Liver (tissue), 10 donors: ENCODE measurements around the gene MANBA. TPM values are rescaled to one million over a fixed set of nuclear protein-coding genes. Genes with fewer than 3 reads are reported as not detected.

Source experiments
- DNase-seq: peaks from one replicate; pipeline ENCODE4 v3.0.0-alpha.2; 2017; ENCODE audit warnings: low spot score
- H3K27ac ChIP-seq, 2 donors: one replicate each; pipeline ENCODE4 v1.7.0; 2013; ENCODE audit warnings: inconsistent platforms in 2 of 2, low read length in 2 of 2, control low read depth in 1 of 2, low read depth in 1 of 2, mild to moderate bottlenecking in 1 of 2
- H3K27me3 ChIP-seq, 4 donors: one replicate each; pipeline versions ENCODE4 v1.6.1 to v1.7.0; 2013; ENCODE audit warnings: low read length in 3 of 4, inconsistent platforms in 1 of 4, mild to moderate bottlenecking in 1 of 4, moderate library complexity in 1 of 4; ENCODE audit not compliant: control insufficient read depth in 4 of 4, insufficient read depth in 4 of 4
- H3K36me3 ChIP-seq, 4 donors: one replicate each; pipeline versions ENCODE4 v1.6.1 to v1.7.0; 2013; ENCODE audit warnings: low read length in 3 of 4, mild to moderate bottlenecking in 3 of 4, low read depth in 1 of 4, moderate library complexity in 1 of 4; ENCODE audit not compliant: control insufficient read depth in 4 of 4, insufficient read depth in 3 of 4
- H3K4me1 ChIP-seq, 4 donors: one replicate each; pipeline versions ENCODE4 v1.6.1 to v1.7.0; 2013; ENCODE audit warnings: low read length in 3 of 4, mild to moderate bottlenecking in 3 of 4, moderate library complexity in 1 of 4; ENCODE audit not compliant: control insufficient read depth in 4 of 4, insufficient read depth in 4 of 4
- H3K4me3 ChIP-seq, 3 donors: one replicate each; pipeline versions ENCODE4 v1.6.1 to v1.7.0; 2013; ENCODE audit warnings: low read length in 3 of 3, control low read depth in 1 of 3, low read depth in 1 of 3, mild to moderate bottlenecking in 1 of 3
- H3K9ac ChIP-seq, 2 donors: one replicate each; pipeline ENCODE4 v1.7.0; 2013; ENCODE audit warnings: low read length in 2 of 2, mild to moderate bottlenecking in 2 of 2, moderate library complexity in 2 of 2, control low read depth in 1 of 2, low read depth in 1 of 2
- H3K9me3 ChIP-seq, 4 donors: one replicate each; pipeline versions ENCODE4 v1.6.1 to v1.7.0; 2013; ENCODE audit warnings: low read length in 3 of 4; ENCODE audit not compliant: control insufficient read depth in 4 of 4
- ATF3 ChIP-seq: IDR thresholded peaks from 2 replicates; pipeline ENCODE4 v1.6.1; 2016; ENCODE audit warnings: antibody characterized with exemption
- CTCF ChIP-seq: fragments of 150-350 bp; IDR thresholded peaks from 2 replicates; pipeline ENCODE4 v1.5.1; 2017; ENCODE audit warnings: improper control_type of control experiment, low read depth, low read length; ENCODE audit not compliant: missing input control
- FOXA1 ChIP-seq: IDR thresholded peaks from 2 replicates; pipeline ENCODE4 v1.6.1; 2016; ENCODE audit warnings: antibody characterized with exemption
- HNF4A ChIP-seq, 2 donors: conservative IDR thresholded peaks; 2 replicates each; pipeline ENCODE4 v1.6.1; 2016; ENCODE audit warnings: antibody characterized with exemption in 2 of 2, mild to moderate bottlenecking in 2 of 2
- NR2F2 ChIP-seq: IDR thresholded peaks from 2 replicates; pipeline ENCODE4 v1.6.1; 2016; ENCODE audit warnings: antibody characterized with exemption
- WGBS: extraction: QIAGEN DNeasy Blood & Tissue Kit; methylation state at CpG from one replicate; pipeline ENCODE4 v1.1.7; 2013; 5-methylcytosine and 5-hydroxymethylcytosine counted together
- polyA plus RNA-seq, 2 donors: library from polyadenylated mRNA; stranded (reverse) in 1 of 2; unstranded in 1 of 2; fragments of 200-250 nt in 1 of 2; fragments of >200 nt in 1 of 2; fragmentation: Nextera tagmentation in 1 of 2; extraction: Ambion mirVana in 1 of 2; gene quantifications; one replicate each; pipeline versions ENCODE4 v1.2.1 to v1.2.3, GENCODE V29; 2013 to 2015
- small RNA-seq: library from RNA; depleted of rRNA; stranded (forward); fragments of <200 nt; gene quantifications from one replicate; pipeline ENCODE3, GENCODE V24; 2014
- total RNA-seq, 2 donors: library from RNA; depleted of rRNA; stranded (reverse); fragments of >200 nt; gene quantifications; one replicate each; pipeline ENCODE4 v1.2.3, GENCODE V29; 2014
- donor health status: healthy.
- donor health status: healthy.
- donor health status: healthy.
- donor health status: healthy.
- donor health status: healthy.

Gene MANBA
- total and polyA plus RNA-seq, 4 donors, result 7.1 to 24.2 (median 15.5) TPM

- Histone ChIP-seq H3K36me3 (peaks cover 1 to 61% (median 34%) of the 10 kb centered on the region in 4 donors), H3K27me3 (no peaks in the 10 kb centered on the region), H3K4me3 (no peak overlapping the region), H3K27ac (no peak overlapping the region), H3K9me3 (no peaks in the 10 kb centered on the region), H3K4me1 (peaks cover 0 to 5% (median 0%) of the 10 kb centered on the region in 4 donors), H3K9ac (no peak overlapping the region)
- no peak for DNase-seq
- WGBS, result 98% methylated on average over 1 of the region's 1 CpG
- TF ChIP-seq HNF4A (conservative IDR thresholded peaks at IDR 0.05) (no peak), FOXA1 (no peak), ATF3 (no peak), NR2F2 (no peak), CTCF (no peak)
These were observed 176.7 kb downstream of the MANBA start for GRCh38 chr4:102584091-102584490.

Small RNA genes lying within 50 kb of the gene (small RNA-seq; reads per million reads assigned to genes)
- gene AC018797.1, result not detected

Other genes starting within 250 kb of the MANBA start
- 100 to 1,000 TPM; 166 to 231 TPM for gene UBE2D3, start 66.6 kb upstream of the MANBA start, total RNA-seq
- gene UBE2D3, start 66.6 kb upstream of the MANBA start, polyA plus RNA-seq, result 100 to 1,000 TPM; 133 to 134 TPM
- gene CISD2, start 108.0 kb upstream of the MANBA start, total RNA-seq, result 10 to 100 TPM; 31.5 to 70.5 TPM
- gene CISD2, start 108.0 kb upstream of the MANBA start, polyA plus RNA-seq, result 10 to 100 TPM; 39.3 to 83.2 TPM